HG02759 (cell line): ENCODE results near the gene SUCLG1.
"Not testable (repeated sequence)": the region's sequence is repeated elsewhere in the genome, so short reads cannot be mapped to it uniquely, and the experiment has no call there.

Experiments
- ATAC-seq: cut with Tn5 transposase; IDR thresholded peaks from one replicate; pipeline ENCODE4 v1.9.1; 2021; ENCODE audit warnings: mild to moderate bottlenecking, moderate library complexity; ENCODE audit not compliant: unreplicated experiment

SUCLG1 gene

DNA sequence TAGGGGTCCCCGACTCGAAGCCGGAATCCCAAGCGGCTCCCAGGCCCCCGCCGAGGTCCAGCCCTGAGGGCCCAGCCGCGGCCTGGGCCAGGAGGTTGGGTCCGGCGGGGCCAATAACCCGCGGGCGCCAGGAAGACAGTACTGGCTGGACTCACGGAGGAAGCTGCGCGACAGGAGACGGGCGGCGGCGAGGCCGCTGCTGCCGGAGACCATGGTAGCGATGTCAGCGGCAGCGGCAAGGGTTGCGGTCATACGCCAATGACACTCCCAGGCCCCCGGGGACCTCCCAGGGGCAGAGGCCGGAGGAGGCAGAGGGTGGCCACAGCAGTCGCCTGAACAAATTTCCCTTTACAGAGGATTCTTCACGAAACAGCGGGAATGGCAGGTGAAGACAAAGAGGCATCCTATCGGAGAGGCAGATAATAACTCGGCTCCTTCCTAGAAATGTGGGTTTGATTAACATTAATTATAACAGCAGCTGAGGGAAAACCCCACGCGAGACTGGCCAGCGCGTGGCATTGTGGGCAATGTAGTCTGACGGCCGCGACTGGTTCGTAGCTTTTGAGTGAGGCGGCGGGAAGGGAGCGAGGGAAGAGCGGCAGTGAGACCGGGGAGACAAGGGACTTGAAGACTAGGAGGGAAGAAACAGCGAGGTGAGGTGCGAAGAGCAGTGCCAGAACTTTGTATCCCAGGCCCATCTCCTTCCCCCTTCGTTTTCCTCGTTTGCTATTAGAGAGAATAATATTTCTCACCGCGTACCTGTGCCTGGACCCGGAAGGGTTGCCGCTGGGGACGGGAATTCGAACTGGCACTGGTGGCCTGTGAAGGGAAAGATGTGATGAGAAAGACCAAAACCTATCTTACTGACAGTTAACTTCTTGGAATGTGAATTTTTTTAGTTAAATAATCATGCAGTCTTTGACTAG, at the start of gene SUCLG1:
SUCLG1 (minus strand) TSS at position 263 of the 926 bp plus-strand sequence; CDS start at position 252, 11 bp downstream.
- ATAC-seq: peak; percentile 96

DNA sequence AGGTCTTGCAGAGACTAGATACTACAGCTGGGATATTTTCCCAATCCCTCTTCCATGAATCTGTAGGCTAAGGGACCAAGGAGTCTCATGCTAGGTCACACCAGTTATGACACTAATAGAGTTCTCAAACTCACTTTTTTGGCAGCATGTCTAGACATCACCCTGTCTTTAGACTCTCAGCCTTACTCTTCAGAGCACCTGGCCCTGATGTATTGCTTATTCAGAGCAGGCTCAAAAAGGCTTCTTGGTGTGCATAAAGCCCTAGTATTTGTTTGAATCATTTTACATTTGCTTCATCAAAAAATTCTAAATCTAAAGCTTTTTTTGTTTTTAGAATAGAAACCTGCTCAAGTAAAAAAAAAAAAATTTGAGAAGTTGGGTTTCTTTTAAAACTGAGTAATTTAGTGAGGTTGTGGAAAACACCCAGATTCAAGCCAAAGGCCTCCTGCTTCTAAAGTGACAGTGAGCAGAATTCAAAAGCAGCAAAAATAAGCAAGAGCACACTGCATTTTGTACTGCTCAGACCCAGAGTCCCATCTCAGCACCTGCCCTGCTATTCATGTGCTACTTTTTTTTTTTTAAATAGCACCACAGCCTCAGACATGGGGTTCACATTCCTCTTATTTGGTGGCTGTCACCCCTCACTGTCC, 39.2 kb upstream of the SUCLG1 start:
- ATAC-seq: no peak

DNA sequence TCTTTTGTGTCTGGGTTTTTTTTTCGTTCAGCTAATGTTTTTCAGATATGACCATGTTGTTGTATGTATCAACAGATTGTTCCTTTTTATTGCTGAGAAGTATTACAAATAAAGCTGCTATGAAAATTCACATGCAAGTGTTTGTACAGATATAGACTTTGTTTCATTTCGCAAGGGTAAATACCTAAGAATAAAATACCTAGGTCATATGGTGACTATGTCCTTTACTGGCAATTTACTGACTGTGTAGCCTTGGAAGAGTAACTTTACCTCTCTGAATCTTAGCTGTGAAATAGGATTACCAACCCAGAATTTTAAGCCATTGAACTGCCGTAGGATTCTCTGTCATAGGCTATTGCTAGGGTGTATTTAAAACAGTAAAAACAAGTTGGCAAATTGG, 38.2 kb upstream of the SUCLG1 start:
- no peak for ATAC-seq

DNA sequence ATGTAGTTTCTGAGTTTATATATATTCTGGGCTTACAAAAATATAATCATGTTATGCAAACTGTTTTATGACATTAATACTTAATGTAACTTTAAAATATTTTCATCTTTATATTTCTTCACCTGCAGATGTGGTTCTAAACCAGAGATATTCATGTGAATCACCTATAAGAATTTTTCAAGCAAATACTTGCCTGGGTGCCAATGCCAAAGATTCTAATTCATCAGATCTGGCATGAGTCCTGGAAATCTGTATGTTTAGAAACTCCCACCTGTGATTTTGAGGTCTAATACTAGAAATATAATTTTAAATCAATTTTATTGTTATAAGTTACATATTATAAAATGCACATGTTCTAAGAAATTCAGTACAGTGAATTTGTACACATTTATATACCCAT, 37.3 kb upstream of the SUCLG1 start:
- no peak for ATAC-seq

DNA sequence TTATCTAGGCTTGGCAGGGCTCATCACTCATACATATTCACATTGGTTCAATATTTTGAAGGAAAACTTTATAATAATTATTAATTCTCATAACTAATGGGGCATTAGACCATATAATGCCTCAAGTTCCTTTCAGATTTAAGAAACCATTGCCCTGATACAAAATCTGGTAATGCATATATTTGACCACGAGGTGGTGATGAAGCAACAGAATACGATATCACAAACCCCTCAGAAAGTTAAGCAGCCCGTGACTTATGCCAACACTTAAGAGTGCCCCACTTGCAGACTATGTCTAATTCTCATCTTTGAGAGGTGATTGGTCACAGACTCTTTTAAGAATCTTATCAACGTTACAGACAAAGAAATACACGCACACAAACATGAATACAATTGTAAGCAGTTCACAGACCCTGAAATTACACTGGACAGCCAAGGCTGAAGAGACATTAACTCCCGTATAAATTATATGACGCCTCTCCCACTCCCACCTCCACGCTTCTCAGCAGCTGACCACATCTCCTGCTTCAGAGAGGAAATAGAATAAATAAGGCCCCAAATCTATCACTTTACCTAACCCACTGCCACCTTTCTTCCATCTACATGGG, 36.6 kb upstream of the SUCLG1 start:
- peak; percentile 75 for ATAC-seq

DNA sequence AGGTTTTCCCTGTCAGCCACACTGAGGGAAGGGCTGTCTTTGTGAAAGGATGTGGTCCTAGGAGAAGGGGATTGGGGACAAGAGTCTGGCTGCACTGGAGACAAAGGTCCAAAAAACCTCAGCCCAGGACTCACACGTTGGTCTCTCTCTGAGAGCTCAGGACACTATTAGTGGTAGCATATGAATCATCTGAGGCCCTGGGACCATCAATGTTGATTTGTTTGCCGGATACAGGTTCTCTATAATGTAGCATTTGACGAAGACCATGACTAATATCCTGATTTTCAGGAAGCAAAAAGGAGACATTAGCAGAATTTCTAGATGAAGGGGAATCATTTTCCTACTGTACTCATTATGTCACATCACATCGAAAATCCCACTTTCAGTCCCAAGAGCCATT, 35.0 kb upstream of the SUCLG1 start:
- no peak for ATAC-seq

DNA sequence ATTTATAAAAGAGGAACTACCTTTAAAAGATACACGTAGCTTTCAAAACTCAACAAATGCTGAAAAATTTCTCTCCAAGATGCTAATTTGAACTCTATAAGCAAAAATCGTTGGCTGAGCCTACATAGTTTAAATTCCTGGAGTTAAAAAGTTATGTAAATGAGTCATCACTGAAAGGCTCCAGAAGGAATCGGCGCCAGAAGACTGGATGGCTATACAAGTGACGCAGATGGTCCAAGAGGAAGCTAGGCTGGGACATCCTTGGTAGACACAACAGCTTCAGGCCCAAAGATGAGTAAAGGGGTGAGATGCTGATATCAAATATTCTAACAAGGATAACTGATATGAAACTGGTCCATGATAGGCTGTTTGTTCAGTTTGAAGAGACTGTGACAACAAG, 34.4 kb upstream of the SUCLG1 start:
- ATAC-seq: no peak

DNA sequence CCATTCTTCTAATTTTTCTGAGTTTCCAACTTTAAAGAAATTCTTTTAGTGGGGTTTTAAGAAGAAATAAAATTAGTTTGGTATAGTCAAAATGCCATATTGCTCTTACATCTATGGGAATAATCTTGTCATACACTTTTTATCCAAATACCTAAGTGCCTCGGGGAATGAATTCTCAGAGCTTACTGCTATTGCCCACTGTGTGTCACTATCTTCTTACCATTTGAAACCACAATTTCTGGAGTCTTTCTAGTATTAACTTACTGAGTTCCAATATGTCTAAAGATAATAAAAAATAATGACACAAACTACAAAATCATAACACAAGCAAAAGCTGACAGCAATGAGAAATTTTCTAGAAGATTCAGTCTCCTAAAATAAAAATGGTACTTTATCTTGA, 33.5 kb upstream of the SUCLG1 start:
- no peak for ATAC-seq

DNA sequence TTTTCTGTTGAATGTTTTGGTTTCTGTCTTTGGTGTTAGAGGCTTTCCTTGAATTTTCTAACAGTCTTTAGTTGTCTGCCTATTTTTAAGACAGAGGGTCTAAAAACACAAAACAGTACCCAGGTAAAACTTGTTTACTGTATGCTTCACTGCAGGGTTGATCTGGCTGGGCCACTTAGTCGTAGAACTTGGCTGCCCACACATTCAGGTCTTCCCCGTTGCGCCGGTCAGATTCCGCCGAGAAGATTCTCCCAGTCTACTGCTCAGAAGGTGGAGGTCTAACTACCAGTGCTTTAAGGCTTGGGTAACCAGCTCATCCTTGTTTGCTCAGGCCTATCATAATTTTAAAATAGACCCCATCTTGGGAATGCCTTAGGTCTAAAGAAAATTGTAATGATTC, 32.7 kb upstream of the SUCLG1 start:
- no peak for ATAC-seq

DNA sequence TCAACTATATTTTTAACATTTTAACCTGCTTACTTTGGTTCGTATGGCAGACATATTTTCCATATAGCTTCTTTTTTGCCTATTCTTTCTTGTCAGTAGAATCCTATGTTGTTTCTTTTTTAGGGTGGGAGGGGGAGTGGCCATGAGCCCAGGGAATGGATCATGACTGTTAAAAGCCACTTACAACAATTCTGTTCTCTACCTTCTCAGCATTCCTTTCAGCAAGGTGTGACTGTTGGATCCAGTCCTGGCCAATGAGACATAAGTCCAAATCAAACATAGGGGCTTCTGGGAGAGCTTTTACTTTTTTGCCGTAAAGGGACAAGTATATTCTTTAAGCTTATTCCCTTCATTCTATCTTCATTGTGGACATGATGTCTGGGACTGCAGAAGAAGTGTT, 32.2 kb upstream of the SUCLG1 start:
- ATAC-seq: no peak

DNA sequence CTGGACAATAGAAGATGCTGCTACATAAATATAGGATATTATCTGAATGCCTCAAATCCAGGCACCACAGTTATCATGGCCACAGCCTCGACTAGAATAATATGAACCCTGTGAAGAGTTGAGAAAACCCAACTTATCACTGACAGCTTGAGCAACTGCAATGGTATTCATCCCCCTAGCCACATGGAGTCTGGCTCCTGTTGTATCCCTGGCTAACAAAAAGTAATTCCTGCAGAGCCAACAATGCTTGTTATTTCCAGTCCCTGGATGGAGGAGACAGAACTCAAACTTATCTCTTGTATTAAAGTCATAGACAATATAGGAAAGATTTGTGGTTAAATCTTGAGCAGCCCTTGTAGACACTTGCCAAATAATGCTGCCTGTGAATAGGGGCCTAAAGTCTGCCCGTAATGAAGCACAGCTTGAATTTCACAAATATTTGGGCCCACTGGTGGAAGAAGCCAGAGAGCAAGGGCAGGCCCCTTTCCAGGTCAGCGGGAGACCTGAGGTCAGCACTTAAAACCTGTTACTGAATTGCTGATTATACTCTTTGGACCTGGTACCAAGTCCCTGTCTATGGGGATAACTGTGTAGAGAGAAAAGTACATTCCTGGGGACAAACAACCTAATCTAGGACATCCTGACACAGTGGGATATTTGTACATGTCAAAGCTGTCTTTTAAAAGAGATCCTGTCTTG, 28.4 kb upstream of the SUCLG1 start:
- no peak for ATAC-seq

DNA sequence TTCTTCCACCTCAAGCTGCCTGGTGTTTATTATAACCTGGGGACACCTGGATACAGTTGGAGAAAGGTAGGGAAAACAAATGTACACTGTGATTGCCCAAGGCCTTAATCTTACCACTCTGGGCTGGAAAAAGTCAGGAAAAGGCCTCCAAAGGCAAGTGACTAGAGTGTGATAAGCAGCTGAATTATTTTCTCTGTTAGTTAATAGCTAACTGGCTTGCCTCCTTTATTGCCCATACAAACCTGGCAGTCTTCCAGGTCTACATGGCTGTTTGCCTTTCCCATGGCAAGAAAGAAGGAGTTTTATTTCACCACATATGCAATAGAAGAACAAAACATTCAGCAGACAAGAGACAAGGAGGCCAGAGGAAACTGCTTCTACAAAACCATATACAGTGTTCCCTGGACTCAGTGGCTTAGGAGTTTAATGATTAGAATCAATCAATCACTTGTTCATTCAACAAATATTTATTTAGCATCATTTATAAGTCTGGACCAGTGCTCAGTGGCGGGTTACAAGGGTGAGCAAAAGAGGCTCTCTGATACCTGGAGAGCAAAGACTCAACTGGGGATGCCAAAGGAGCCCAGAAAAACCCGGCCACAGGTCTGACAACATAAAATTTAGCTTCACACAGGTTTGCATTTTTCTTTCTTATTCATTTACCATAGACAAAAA, 27.5 kb upstream of the SUCLG1 start:
- no peak for ATAC-seq

DNA sequence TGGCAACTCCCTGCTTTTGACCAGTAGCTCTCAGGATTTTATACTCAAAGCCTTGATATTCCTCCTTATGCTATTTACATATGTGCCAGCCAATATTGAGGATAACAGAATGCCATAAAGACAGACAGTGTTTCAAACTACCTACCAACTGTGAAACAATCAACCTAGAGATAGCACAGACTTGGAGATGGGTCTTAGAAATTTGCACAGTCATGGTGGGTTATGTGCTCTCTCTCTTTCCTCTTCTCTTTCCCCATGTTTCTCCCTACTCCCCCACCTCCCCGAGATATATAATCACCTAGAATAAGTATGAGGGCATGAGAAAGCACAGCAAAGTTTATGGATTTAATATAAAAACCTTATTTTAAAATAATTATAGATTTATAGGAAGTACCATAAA, 24.2 kb upstream of the SUCLG1 start:
- no peak for ATAC-seq

DNA sequence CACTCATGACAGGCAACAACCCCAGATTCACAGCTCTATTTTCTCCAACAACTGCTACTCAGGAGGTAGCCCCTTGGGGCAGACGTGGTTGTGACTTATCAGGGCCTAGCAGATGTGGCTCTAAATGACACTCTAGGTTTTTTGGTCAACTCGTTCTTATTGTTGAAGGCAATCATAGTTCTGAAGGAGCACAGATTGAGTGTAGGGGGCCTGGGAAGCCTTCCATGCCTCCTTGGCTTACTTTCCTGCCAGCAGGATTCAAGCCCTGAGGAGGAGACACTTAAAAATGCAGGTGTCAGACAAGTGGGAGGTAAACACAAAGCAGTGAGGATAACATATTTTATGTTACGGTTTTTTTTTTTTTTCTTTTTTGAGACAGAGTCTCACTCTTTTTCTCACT, 23.5 kb upstream of the SUCLG1 start:
- no peak for ATAC-seq

DNA sequence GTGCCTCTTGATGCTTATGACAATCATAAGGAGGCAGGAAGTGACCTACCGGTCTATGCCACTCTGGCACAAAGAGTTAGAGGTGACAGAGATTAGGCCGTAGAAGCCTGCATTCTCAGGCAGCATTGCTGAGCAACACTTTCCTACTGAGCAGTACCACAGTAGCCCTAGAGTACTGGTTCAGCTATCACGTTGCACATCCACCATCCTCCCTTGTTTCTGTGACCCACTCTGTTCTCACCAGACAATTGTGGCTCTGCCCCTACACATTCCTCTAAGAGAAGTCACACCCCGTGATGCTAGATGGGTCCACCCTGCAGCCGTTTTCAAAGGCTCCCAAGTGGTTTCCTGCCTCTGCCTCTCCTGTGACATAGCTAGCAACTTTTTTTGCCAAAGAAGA, 22.6 kb upstream of the SUCLG1 start:
- ATAC-seq: no peak

DNA sequence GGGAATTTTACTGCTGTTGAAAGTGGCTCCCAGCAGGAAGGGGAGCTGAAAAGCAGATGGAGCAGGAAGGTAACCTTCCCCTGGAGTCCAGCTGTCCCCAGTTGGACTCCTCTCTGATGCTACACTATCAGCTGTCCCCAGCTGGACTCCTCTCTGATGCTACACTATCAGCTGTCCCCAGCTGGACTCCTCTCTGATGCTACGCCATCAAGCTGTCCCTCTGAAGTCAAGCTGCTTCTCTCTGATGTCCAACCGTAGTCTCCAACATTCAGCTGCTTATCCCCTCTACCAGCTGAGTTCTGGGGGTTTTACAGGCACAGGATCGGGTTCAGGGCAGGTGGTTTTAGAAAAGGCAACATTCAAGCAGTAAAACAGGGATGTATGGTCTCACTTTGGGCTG, 19.8 kb upstream of the SUCLG1 start:
- ATAC-seq: no peak

DNA sequence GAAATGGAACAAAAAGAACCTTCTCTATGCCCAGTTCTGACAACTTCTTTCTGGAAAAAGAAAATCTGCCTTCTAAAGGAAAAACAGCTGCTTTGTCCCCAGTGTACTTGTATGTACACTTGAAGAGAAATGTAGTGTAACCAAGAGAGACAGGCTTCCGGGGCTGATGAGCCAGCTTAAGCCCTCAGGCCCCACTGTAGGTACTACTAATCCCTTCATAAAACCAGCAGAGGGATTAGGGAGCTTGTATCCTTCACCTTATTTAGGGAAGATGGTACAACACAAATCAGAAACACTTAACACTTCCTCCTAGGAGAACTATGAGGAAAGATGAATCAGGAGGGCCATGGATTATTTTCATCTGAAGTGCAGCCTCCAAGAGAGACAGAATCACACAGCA, 18.8 kb upstream of the SUCLG1 start:
- ATAC-seq: no peak

DNA sequence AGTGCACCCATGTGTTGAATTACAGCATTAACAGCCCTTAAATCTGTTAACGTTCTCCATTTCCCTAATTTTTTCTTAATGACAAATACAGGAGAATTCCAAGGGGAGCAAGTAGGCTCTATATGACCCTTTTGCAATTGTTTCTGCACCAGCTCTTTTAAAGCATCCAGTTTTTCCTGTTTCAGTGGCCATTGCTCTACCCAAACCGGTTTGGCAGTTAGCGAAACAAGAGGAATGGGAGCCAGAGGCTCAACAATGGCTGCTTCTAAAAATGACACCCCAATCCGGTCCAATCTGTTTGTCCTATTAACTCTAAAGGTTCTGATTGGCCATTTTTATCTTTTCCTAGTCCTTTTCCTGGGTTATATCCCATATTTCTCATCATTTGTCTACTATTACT, 15.1 kb upstream of the SUCLG1 start:
- ATAC-seq: no peak

DNA sequence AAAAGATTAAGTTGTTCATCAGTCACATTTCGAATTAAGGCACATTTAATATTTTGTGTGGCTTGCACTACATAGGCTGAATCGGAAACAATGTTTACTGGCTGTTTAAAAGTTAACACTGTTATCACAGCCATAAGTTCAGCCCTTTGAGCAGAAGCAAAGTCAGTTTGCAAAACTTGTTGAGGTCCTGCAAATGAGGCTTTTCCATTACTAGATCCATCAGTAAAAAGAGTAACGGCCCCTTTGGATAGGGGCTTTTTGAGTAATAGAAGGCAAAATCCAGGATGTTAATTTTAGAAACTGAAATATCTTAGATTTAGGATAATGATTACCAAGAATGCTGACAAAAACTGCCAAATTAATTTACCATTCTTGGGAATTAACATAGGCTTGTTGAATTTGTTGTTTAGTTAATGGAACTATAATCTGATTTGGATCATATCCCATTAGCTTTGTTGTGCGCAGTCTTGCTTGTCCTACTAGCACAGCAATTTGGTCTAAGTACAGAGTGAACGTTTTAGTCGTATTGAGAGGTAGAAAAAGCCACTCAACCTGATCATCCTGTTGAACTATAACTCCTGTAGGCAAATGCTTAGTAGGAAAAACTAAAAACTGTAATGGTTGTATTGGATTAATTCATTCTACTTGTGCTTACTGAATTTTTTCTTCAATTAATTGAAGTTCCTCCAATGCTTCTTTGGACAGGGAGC, 13.9 kb upstream of the SUCLG1 start:
- ATAC-seq: no peak

DNA sequence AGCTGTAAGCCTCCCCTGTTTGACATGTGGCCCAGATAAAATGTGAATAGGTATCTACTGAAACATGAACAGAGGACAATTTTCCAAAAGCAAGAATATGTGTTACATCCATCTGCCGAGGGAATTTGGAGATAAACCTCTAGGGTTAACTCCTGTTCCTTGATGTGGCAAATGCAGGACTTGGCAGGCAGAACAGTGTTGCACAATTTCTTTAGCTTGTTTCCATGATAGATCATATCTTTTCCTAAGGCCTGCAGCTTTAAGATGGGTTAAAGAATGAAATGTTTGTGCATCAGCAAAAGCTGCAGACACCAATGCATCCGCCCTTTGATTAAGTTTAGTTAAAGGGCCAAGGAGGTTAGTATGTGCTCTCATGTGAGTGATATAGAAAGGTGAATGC, 13.3 kb upstream of the SUCLG1 start:
- ATAC-seq: not testable (repeated sequence)
